Activated CD8-positive, alpha-beta T cell treated with anti-CD3 and anti-CD28 coated beads, Interleukin-2, amount 10 ng/mL, durations not matched to agents 7 days and 5 days (primary cell): ENCODE data around the gene CDH4. TPM values are rescaled to one million over a fixed set of nuclear protein-coding genes. Genes with fewer than 3 reads are reported as not detected.

Experiments
- ATAC-seq: fragments of 150-1000 bp; cut with Tn5 transposase; one replicate; pipeline ENCODE4 v1.10.0; 2021; ENCODE audit warnings: moderate library complexity
- CTCF ChIA-PET: fragments of 350-600 bp; sonication (Branson Sonifier 250); formaldehyde crosslinking; loops from one replicate; lab custom pipeline; 2021; ENCODE audit warnings: antibody characterized with exemption; lab: Charles Lee
- POLR2A ChIA-PET: fragments of 350-600 bp; sonication (Branson Sonifier 250); formaldehyde crosslinking; loops from one replicate; lab custom pipeline; 2021; ENCODE audit warnings: antibody characterized with exemption; lab: Charles Lee
- DNase-seq: peaks from one replicate; pipeline ENCODE4 v3.0.0-alpha.2; 2020
- H3K27ac Mint-ChIP-seq: one replicate; pipeline ENCODE4 v1.8.0; 2021; ENCODE audit warnings: mild to moderate bottlenecking, mixed read lengths
- H3K27me3 Mint-ChIP-seq: one replicate; pipeline ENCODE4 v1.8.0; 2021; ENCODE audit warnings: low read depth, mixed read lengths
- H3K36me3 Mint-ChIP-seq: one replicate; pipeline ENCODE4 v1.8.0; 2021; ENCODE audit warnings: low read depth, mixed read lengths
- H3K4me1 Mint-ChIP-seq: one replicate; pipeline ENCODE4 v1.8.0; 2021; ENCODE audit warnings: low read depth, mixed read lengths
- H3K4me3 Mint-ChIP-seq: one replicate; pipeline ENCODE4 v1.8.0; 2021; ENCODE audit warnings: mild to moderate bottlenecking, mixed read lengths
- H3K9me3 Mint-ChIP-seq: one replicate; pipeline ENCODE4 v1.8.0; 2022; ENCODE audit warnings: mixed read lengths; ENCODE audit not compliant: insufficient read depth
- total RNA-seq, 2 experiments: library from RNA; stranded (reverse); gene quantifications; one replicate each; pipeline ENCODE4 v1.2.3, GENCODE V29; 2021

CDH4 gene
- total RNA-seq, 2 experiments from 2014 or later = 0.05 to 0.13 TPM

GRCh38 chr20:61613917-61614705, 362.1 kb downstream of the CDH4 start:
- ChIA-PET CTCF (no interaction called here), POLR2A (no interaction called here)
- Mint-ChIP-seq H3K4me3 (no peak overlapping the region), H3K27me3 (no peaks in the 10 kb centered on the region), H3K9me3 (no peaks in the 10 kb centered on the region), H3K4me1 (no peaks in the 10 kb centered on the region), H3K36me3 (no peaks in the 10 kb centered on the region), H3K27ac (no peak overlapping the region)
- no peak for ATAC-seq
- no peak for DNase-seq

GRCh38 chr20:61614706-61615100, 362.6 kb downstream of the CDH4 start:
- Mint-ChIP-seq H3K4me1 (no peaks in the 10 kb centered on the region), H3K36me3 (no peaks in the 10 kb centered on the region), H3K9me3 (no peaks in the 10 kb centered on the region), H3K27me3 (no peaks in the 10 kb centered on the region), H3K27ac (no peak overlapping the region), H3K4me3 (no peak overlapping the region)
- ChIA-PET CTCF (no interaction called here), POLR2A (no interaction called here)
- no peak for ATAC-seq
- no peak for DNase-seq

- no peaks in the 10 kb centered on the region for H3K4me1 Mint-ChIP-seq
- no peaks in the 10 kb centered on the region for H3K9me3 Mint-ChIP-seq
- H3K27me3 Mint-ChIP-seq = no peaks in the 10 kb centered on the region
- ATAC-seq (no peak), DNase-seq (no peak)
- H3K36me3 Mint-ChIP-seq = no peaks in the 10 kb centered on the region
- CTCF ChIA-PET = no interaction called here
- H3K27ac Mint-ChIP-seq = no peak overlapping the region
- H3K4me3 Mint-ChIP-seq = no peak overlapping the region
- POLR2A ChIA-PET = no interaction called here
Measured at GRCh38 chr20:61615806-61616205, 363.7 kb downstream of the CDH4 start.

DNA sequence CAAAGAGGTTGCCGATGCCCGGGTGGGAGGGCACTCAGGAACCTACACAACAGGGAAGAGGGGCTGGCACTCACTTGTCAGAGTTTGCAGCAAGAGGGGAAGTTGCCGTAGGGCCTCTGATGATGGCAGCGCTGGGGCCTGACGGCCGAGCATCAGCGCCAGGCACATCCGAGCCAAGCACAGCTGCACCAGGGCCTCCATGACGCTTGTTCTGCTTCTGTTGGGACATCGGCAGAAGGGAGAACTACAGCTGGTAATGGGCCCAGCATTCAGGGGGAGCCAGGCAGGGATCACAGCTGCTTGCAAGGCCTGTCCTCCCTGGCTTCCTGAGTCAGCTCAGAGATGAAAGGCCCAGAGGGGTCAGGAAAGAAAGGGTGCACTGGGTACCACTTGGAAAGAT, 367.7 kb downstream of the CDH4 start:
- POLR2A ChIA-PET = no interaction called here
- DNase-seq (no peak), ATAC-seq (no peak)
- Mint-ChIP-seq H3K4me1 (no peaks in the 10 kb centered on the region), H3K4me3 (no peak overlapping the region), H3K9me3 (no peaks in the 10 kb centered on the region), H3K27me3 (no peaks in the 10 kb centered on the region), H3K27ac (no peak overlapping the region), H3K36me3 (no peaks in the 10 kb centered on the region)
- CTCF ChIA-PET = no interaction called here

- no peak for DNase-seq
- ATAC-seq = no peak
- ChIA-PET POLR2A (no interaction called here), CTCF (no interaction called here)
- Mint-ChIP-seq H3K4me1 (no peaks in the 10 kb centered on the region), H3K36me3 (no peaks in the 10 kb centered on the region), H3K9me3 (no peaks in the 10 kb centered on the region), H3K4me3 (no peak overlapping the region), H3K27ac (no peak overlapping the region), H3K27me3 (no peaks in the 10 kb centered on the region)
Measured at GRCh38 chr20:61620174-61620573, 368.1 kb downstream of the CDH4 start.

DNA sequence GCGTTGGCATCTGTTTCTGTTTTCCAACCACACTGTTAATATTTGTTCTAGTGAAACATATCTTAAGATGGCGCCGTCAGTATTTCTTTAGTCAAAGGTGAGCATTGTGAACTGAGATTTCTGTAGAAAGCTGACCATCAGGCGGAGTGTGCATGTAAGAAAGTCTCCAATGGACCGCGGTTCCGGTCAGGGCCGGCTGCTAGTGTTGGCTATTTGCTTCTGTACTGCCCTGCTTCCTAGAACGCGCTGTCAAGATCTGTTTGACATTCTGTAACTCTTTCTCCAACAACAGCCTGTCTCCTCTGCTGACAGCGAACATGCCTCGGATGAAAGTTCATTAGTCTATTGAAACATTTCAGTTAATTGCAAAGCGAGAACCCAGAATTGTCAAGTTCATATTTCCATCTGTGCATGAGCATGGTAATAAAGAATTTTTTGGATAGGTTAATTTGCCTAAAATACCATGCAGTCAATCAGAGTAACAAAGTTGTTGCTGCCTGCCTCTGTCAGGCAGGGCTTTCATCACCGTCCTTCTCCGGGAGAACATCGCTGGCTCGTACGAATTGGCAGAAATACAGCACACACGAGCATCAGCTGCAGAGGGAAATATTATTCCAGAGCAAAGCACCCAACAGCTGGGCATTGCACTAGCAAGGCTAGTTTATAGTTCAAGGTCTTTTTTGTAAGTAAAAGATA, 369.1 kb downstream of the CDH4 start:
- Mint-ChIP-seq H3K27me3 (no peaks in the 10 kb centered on the region), H3K27ac (no peak overlapping the region), H3K4me1 (no peaks in the 10 kb centered on the region), H3K4me3 (no peak overlapping the region), H3K36me3 (no peaks in the 10 kb centered on the region), H3K9me3 (no peaks in the 10 kb centered on the region)
- ChIA-PET POLR2A (no interaction called here), CTCF (no interaction called here)
- DNase-seq = no peak
- ATAC-seq = no peak

DNA sequence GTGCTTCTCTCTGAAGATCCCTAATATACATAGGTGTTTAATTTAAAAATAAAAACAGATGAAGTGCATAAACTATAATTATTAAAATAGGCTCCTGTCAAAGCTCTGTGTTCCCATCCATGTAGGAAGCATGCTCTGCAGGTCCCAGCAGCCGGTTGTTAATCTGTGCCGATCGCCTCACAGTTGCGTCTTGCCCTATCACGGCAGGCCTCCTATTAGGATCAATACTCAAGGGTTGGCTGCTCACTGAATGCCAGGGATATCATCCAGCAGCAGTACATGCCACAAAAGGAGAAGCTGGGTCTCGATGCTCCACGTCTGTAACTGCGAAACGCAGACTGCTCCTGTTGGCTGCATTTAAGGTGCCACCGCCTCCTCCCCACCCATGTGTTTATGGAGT, 369.8 kb downstream of the CDH4 start:
- no peak for DNase-seq
- no peaks in the 10 kb centered on the region for H3K36me3 Mint-ChIP-seq
- ChIA-PET CTCF (no interaction called here), POLR2A (no interaction called here)
- no peaks in the 10 kb centered on the region for H3K9me3 Mint-ChIP-seq
- H3K27me3 Mint-ChIP-seq = no peaks in the 10 kb centered on the region
- H3K27ac Mint-ChIP-seq = no peak overlapping the region
- no peak for ATAC-seq
- no peak overlapping the region for H3K4me3 Mint-ChIP-seq
- no peaks in the 10 kb centered on the region for H3K4me1 Mint-ChIP-seq

GRCh38 chr20:61623451-61623850, 371.4 kb downstream of the CDH4 start:
- Mint-ChIP-seq H3K27me3 (no peaks in the 10 kb centered on the region), H3K27ac (no peak overlapping the region), H3K9me3 (no peaks in the 10 kb centered on the region), H3K4me3 (no peak overlapping the region), H3K4me1 (no peaks in the 10 kb centered on the region), H3K36me3 (no peaks in the 10 kb centered on the region)
- ChIA-PET CTCF (no interaction called here), POLR2A (no interaction called here)
- DNase-seq = no peak
- ATAC-seq = no peak

DNA sequence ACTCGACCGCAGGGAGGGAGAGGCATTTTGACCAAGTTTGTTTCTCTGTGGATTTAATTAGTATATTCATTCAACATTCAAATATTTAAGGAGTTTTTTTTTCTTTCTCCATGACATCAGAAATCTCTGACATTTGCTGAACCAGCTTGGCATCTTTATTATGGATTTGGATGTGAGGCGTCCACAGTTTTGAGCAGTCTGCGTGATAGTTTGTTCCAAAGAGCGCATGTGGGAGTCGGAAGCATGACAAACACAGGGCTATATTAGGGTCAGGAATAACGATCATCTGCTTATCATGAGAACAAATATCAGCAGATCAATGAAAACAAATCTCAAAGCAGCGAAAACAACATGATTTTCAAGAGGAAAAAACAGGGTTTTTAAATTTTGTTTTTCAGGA, 373.2 kb downstream of the CDH4 start:
- H3K4me1 Mint-ChIP-seq = no peaks in the 10 kb centered on the region
- CTCF ChIA-PET = no interaction called here
- DNase-seq (no peak), ATAC-seq (no peak)
- POLR2A ChIA-PET = no interaction called here
- no peaks in the 10 kb centered on the region for H3K36me3 Mint-ChIP-seq
- no peak overlapping the region for H3K27ac Mint-ChIP-seq
- H3K9me3 Mint-ChIP-seq = no peaks in the 10 kb centered on the region
- no peaks in the 10 kb centered on the region for H3K27me3 Mint-ChIP-seq
- no peak overlapping the region for H3K4me3 Mint-ChIP-seq

GRCh38 chr20:61626412-61626811, 374.4 kb downstream of the CDH4 start:
- H3K27ac Mint-ChIP-seq = no peak overlapping the region
- CTCF ChIA-PET = no interaction called here
- H3K36me3 Mint-ChIP-seq = no peaks in the 10 kb centered on the region
- H3K27me3 Mint-ChIP-seq = no peaks in the 10 kb centered on the region
- no peaks in the 10 kb centered on the region for H3K9me3 Mint-ChIP-seq
- POLR2A ChIA-PET = no interaction called here
- H3K4me3 Mint-ChIP-seq = no peak overlapping the region
- no peak for ATAC-seq
- DNase-seq = no peak
- H3K4me1 Mint-ChIP-seq = no peaks in the 10 kb centered on the region

GRCh38 chr20:61627791-61628415, 375.8 kb downstream of the CDH4 start:
- Mint-ChIP-seq H3K4me3 (no peak overlapping the region), H3K27ac (no peak overlapping the region), H3K36me3 (no peaks in the 10 kb centered on the region), H3K27me3 (no peaks in the 10 kb centered on the region), H3K4me1 (no peaks in the 10 kb centered on the region), H3K9me3 (no peaks in the 10 kb centered on the region)
- POLR2A ChIA-PET = no interaction called here
- CTCF ChIA-PET = no interaction called here
- DNase-seq (no peak), ATAC-seq (no peak)

- ChIA-PET POLR2A (no interaction called here), CTCF (no interaction called here)
- Mint-ChIP-seq H3K36me3 (no peaks in the 10 kb centered on the region), H3K4me1 (no peaks in the 10 kb centered on the region), H3K27ac (no peak overlapping the region), H3K9me3 (no peaks in the 10 kb centered on the region), H3K4me3 (no peak overlapping the region), H3K27me3 (no peaks in the 10 kb centered on the region)
- DNase-seq (no peak), ATAC-seq (no peak)
Measured at GRCh38 chr20:61628480-61628879, 376.4 kb downstream of the CDH4 start.
